ENCODE measurements around the gene KHK.

KHK gene

DNA sequence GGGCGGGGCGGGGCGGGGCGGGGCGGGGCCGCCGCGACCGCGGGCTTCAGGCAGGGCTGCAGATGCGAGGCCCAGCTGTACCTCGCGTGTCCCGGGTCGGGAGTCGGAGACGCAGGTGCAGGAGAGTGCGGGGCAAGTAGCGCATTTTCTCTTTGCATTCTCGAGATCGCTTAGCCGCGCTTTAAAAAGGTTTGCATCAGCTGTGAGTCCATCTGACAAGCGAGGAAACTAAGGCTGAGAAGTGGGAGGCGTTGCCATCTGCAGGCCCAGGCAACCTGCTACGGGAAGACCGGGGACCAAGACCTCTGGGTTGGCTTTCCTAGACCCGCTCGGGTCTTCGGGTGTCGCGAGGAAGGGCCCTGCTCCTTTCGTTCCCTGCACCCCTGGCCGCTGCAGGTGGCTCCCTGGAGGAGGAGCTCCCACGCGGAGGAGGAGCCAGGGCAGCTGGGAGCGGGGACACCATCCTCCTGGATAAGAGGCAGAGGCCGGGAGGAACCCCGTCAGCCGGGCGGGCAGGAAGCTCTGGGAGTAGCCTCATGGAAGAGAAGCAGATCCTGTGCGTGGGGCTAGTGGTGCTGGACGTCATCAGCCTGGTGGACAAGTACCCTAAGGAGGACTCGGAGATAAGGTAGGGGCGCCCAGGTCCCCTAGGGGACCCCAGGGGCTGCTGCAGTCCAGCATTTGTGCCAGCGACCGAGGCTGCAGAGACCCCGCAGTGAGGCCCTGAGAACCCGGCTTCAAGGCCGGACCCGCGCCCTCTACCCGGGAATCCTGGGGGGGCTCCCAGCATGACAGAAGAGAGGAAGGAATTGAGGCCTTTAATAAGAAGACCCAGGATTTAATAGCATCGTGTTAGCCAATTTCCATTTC is at the start of gene KHK:
Gene KHK, plus strand, starts transcription at position 49 of the 870 bp plus-strand sequence. Its CDS starts 488 bp downstream, at position 537.
- no peak for DNase-seq

- no peak for DNase-seq
Observed at GRCh38 chr2:27038012-27038411, 48.6 kb upstream of the KHK start.

GRCh38 chr2:27038631-27039339 is 47.8 kb upstream of the KHK start:
- no peak for DNase-seq

GRCh38 chr2:27039426-27039825 is 47.1 kb upstream of the KHK start:
- no peak for DNase-seq

DNA sequence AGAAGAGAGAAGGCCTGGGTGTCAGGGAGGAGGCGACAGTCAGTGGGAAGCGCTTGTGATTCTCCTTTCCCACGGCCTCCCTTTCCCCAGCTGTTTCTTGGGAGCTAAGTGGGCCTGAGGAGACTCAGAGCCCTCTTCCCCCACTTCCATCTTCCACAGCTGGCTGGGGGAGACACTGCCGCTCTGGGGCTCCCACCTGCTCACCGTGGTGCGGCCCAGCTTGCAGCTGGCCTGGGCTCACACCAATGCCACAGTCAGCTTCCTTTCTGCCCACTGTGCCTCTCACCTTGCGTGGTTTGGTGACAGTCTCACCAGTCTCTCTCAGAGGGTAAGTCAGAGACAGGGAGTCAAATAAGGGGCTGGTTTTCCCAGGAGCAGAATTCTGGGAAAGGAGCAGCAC is 46.7 kb upstream of the KHK start:
- no peak for DNase-seq

DNA sequence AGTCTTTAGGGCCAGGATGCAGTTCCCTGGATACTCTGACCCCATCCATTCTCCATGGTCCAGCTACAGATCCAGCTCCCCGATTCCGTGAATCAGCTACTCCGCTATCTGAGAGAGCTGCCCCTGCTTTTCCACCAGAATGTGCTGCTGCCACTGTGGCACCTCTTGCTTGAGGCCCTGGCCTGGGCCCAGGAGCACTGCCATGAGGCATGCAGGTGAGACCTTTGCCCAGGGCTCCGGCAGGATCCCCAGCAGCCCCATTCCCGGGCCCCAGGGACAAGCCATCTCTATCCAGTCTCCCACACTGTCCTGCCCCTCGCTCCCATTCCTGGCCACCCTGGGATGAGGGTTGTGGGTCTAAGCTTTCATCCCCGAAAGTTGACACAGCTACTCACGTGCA is 46.3 kb upstream of the KHK start:
- DNase-seq: no peak

GRCh38 chr2:27041752-27042151 is 44.8 kb upstream of the KHK start:
- DNase-seq: no peak

DNA sequence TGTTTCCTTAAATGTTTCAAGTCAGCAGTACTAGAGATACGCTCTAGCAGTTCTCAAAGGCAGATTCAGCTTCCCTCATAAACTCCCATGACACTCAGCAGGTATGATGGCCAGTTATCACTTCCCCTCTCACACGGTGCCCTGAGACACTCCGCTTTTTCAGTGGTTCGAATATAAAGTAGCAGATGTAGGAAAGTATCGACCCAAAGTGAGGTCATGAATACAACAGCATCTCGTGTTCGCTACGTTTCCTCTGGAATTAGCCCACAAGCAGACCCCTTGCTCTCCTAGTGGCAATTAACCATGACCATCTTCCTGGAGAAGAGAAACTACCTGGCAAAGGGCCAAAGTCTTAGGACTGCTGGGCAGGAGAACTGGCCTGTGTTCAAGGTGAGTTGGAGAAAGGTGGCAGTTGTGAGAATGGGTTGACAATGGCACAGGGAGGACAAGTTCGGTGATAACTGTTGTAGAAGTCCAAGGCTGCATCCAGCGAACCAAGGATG is 44.4 kb upstream of the KHK start:
- no peak for DNase-seq

DNA sequence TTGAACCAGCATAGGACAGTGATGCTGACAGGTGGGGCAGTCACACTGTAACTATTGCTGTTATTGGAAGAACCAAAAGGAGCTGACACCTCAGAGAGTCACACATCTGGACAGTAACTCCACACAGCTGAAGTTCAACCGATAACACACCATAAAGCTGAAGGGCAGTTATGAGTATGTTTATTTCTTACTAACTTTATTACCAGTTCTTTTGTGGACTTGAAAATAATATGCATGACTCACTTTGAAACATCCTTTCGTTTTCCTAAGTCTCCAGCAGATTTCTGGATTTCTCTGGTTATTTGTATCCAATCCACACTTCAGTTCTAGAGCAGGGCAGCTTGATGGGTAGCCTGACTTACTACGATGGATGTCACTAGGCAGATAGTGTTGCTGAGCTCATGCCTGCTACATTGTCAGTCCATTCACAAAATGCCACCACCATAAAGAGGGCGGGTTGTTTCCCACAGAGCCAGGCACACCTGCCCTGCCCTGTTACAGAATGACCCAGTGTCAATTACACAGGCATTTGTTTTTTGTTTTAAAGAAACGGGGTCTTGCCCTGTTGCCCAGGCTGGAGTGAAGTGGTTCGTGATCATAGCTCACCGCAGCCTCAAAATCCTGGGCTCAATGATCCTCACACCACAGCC is 43.5 kb upstream of the KHK start:
- DNase-seq: no peak

GRCh38 chr2:27049422-27050280 is 36.9 kb upstream of the KHK start:
- peak; percentile 57 to 61 for DNase-seq

- DNase-seq: peak; percentile 93 to 94
Observed at GRCh38 chr2:27050281-27050995, 36.1 kb upstream of the KHK start.

DNA sequence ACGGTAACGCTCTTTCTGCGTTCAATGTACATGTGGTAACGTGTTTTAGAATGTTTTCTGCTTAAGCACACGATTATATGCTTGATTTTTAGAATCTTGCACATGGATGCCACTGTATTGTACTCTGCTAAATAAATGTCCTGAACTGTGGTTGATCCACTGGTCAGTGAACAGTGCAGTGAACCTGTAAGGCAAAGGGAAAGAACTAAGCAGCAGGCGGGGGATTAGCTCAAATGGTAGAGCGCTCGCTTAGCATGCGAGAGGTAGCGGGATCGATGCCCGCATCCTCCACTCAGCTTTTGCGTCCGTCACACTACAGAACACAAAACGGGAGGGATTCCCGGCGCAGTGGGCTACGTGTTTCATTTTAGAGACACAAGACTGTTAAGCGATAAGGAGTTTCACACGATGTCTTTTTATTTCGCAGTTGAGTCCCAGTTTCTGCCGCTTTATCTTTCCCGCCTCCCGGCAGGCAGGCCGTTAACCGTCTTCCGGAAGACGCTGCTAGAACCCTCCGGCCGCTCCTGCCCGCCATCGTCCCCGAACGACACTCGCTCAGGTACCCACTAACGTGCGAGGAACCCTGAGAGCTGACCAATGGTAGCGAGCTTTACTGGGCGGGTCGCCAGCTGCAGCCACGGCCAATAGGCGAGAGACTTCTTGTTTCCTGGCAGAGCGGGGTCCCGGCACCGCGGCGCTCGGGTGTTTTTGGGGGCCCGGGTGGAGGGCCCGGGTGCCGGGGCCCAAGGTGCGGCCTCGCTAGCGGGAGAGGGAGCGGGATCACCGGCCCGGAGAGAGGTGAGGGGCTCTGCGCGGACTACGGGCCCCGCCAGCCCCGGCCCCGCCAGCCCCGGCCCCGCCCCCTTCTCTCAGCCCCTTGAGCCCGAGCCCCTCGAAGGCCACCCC is 35.3 kb upstream of the KHK start, which contains the start of gene AGBL5:
Gene AGBL5, plus strand, starts transcription at position 673 of the 906 bp plus-strand sequence. CDS start 1,291 bp downstream, outside the sequence.
- peak; percentile 94 to 95 for DNase-seq

DNA sequence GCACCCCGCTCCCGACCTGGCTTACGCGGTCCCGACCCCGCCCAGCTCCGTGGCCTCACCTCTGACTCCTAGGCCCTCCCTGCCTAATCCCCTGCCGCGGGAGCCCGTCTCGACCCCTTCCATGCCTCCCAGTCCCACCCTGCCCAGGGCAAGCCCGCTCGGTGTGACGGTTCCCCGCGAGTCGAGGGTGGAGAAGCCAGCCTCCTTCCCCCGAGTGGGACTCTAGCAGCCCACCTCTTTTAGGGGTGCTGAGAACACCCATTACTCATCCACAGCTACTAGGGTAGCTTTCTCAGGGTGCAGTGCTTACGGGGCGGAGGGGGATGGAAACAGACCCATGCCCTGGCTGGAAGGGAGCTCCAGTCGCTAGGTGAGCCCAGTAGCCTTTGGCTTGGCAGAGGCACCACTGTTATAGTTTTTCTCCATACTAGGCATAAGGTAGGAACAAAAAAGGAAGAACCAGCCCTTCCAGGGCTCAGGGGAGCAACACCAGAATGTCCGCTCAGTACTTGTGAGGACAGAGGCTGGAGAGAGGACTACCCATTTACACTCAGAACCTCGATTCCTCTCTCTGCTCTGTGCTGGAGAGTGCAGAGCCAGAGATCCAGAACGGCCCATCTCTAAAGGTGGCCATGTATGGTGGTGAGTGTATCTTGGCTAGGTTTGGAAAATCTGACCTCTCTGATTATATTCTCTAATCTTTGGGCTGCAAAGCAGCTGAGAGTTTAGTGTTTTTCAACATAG is 34.5 kb upstream of the KHK start:
- DNase-seq: peak in 1 of 2 donors; percentile 22

DNA sequence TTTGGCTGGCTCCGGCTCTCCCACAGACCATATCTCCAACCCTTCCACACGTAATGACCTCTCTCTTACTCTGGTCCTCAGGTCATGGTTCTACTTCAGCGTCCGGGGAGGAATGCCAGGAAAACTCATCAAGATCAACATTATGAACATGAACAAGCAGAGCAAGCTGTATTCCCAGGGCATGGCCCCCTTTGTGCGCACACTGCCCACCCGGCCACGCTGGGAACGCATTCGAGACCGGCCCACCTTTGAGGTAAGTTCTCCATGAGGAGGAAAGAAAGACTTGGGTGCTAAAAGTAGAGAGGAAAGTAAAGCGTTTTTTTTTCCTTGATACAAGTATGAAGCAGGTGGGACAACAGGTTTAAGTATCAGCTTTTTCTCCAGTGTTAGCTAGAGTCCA is 33.3 kb upstream of the KHK start:
- DNase-seq: no peak

- DNase-seq: no peak
Observed at GRCh38 chr2:27053776-27054175, 32.8 kb upstream of the KHK start.

GRCh38 chr2:27054721-27055120 is 31.9 kb upstream of the KHK start:
- no peak for DNase-seq

- DNase-seq: no peak
Observed at GRCh38 chr2:27057184-27057583, 29.4 kb upstream of the KHK start.

DNA sequence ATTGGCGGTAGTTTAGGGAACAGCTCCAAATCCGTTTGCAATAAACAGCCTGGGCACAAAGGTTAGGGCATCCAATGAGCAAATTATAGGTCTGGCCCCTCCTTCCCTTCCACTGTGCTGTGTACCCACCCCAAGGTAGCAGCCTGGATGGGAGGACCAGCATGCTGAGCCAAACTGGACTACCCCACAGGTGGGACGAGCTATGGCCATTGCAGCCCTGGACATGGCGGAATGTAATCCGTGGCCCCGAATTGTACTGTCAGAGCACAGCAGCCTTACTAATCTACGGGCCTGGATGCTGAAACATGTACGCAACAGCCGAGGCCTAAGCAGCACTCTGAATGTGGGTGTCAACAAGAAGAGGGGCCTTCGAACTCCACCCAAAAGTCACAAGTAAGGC is 28.4 kb upstream of the KHK start:
- no peak for DNase-seq

- no peak for DNase-seq
Observed at GRCh38 chr2:27059141-27059820, 27.3 kb upstream of the KHK start.
